ENCODE data around the gene NDUFV2.

NDUFV2 gene

GRCh38 chr18:9117980-9118841 lies 15.7 kb downstream of the NDUFV2 start:
- no peak for DNase-seq (ENCODE audit: low read depth in 2 of 2)

GRCh38 chr18:9120796-9121195 lies 18.3 kb downstream of the NDUFV2 start:
- DNase-seq (ENCODE audit: low read depth in 2 of 2): no peak

GRCh38 chr18:9123520-9123919 lies 21.0 kb downstream of the NDUFV2 start:
- DNase-seq (ENCODE audit: low read depth in 2 of 2): no peak

GRCh38 chr18:9124824-9125223 lies 22.3 kb downstream of the NDUFV2 start:
- DNase-seq (ENCODE audit: low read depth in 2 of 2): no peak

GRCh38 chr18:9126337-9126736 lies 23.8 kb downstream of the NDUFV2 start:
- DNase-seq (ENCODE audit: low read depth in 2 of 2): no peak

GRCh38 chr18:9130195-9130594 lies 27.7 kb downstream of the NDUFV2 start:
- DNase-seq (ENCODE audit: low read depth in 2 of 2): no peak

- no peak for DNase-seq (ENCODE audit: low read depth in 2 of 2)
Observed at GRCh38 chr18:9130806-9131205, 28.3 kb downstream of the NDUFV2 start.

- DNase-seq (ENCODE audit: low read depth in 2 of 2): no peak
Observed at GRCh38 chr18:9132628-9133027, 30.1 kb downstream of the NDUFV2 start.

GRCh38 chr18:9133225-9133624 lies 30.7 kb downstream of the NDUFV2 start:
- no peak for DNase-seq (ENCODE audit: low read depth in 2 of 2)

- DNase-seq (ENCODE audit: low read depth in 2 of 2): no peak
Observed at GRCh38 chr18:9135081-9135911, 32.8 kb downstream of the NDUFV2 start.

GRCh38 chr18:9135912-9136314 lies 33.4 kb downstream of the NDUFV2 start:
- DNase-seq (ENCODE audit: low read depth in 2 of 2): no peak

- DNase-seq (ENCODE audit: low read depth in 2 of 2): peak; percentile 95 to 96
Observed at GRCh38 chr18:9136315-9137155, 34.0 kb downstream of the NDUFV2 start, which contains the start of gene ANKRD12. Gene ANKRD12 (plus strand): TSS chr18:9136781. CDS start chr18:9182433, 45,652 bp downstream.

- DNase-seq (ENCODE audit: low read depth in 2 of 2): peak; percentile 50 to 62
Observed at GRCh38 chr18:9137168-9138066, 34.9 kb downstream of the NDUFV2 start.

- no peak for DNase-seq (ENCODE audit: low read depth in 2 of 2)
Observed at GRCh38 chr18:9139400-9140039, 37.0 kb downstream of the NDUFV2 start.

GRCh38 chr18:9140381-9140780 lies 37.9 kb downstream of the NDUFV2 start:
- DNase-seq (ENCODE audit: low read depth in 2 of 2): no peak

GRCh38 chr18:9140984-9141383 lies 38.5 kb downstream of the NDUFV2 start:
- DNase-seq (ENCODE audit: low read depth in 2 of 2): no peak

GRCh38 chr18:9146224-9146623 lies 43.7 kb downstream of the NDUFV2 start:
- no peak for DNase-seq (ENCODE audit: low read depth in 2 of 2)

- DNase-seq (ENCODE audit: low read depth in 2 of 2): no peak
Observed at GRCh38 chr18:9147440-9148202, 45.1 kb downstream of the NDUFV2 start.

GRCh38 chr18:9148203-9148552 lies 45.7 kb downstream of the NDUFV2 start:
- no peak for DNase-seq (ENCODE audit: low read depth in 2 of 2)

GRCh38 chr18:9150121-9150520 lies 47.6 kb downstream of the NDUFV2 start:
- no peak for DNase-seq (ENCODE audit: low read depth in 2 of 2)

All from stimulated activated CD4-positive, alpha-beta T cell treated with anti-CD3 and anti-CD28 coated beads, Interleukin-4, amount 100 ng/mL, for 48 hours (primary cell).